GM18868 (cell line): ENCODE measurements around the gene KRT83.
"Not testable (repeated sequence)": the region's sequence is repeated elsewhere in the genome, so short reads cannot be mapped to it uniquely, and the experiment has no call there.

Experiments used
- ATAC-seq: cut with Tn5 transposase; IDR thresholded peaks from one replicate; pipeline ENCODE4 v1.9.1; 2021; ENCODE audit warnings: mild to moderate bottlenecking, moderate library complexity; ENCODE audit not compliant: unreplicated experiment

KRT83 gene

DNA sequence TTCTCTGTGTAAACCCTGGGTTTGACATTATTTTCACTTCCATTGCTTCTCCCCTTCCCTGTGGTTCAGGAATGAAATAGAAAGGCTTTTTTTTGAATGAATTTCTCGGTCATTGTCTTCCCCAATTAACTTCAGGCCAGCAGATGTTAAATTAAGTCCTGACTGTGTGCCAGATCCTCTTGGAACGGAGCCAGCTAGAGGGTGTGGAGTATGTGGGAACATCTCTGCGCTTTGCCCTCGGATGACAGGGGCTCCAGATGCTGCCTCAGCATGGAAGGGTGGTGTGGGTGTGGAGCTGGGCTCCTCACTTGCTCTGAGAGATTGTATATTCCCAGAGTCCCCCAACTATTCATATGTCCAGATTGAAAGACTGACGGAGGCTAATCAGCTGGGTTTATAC lies 33.0 kb upstream of the KRT83 start:
- no peak for ATAC-seq

GRCh38 chr12:52353766-52354165 lies 32.6 kb upstream of the KRT83 start:
- ATAC-seq: no peak

DNA sequence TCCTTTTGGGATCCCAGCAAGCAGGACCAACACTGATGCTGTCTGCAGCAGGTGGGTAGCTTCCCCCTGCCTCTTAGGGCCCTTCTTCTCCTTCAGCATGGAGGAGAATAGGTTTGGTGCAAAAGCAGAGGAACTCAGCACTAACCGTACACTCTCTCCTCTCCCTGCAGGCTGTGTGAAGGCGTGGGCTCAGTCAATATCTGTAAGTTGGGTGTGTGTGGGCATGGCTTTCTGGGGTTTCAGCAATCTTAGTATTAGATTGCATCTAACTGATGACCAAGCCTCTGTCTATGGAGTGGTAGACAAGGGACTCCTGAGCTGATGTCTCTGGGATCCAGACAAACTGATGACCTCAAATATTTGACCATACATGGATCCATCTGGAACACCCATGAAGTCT lies 31.8 kb upstream of the KRT83 start:
- no peak for ATAC-seq

DNA sequence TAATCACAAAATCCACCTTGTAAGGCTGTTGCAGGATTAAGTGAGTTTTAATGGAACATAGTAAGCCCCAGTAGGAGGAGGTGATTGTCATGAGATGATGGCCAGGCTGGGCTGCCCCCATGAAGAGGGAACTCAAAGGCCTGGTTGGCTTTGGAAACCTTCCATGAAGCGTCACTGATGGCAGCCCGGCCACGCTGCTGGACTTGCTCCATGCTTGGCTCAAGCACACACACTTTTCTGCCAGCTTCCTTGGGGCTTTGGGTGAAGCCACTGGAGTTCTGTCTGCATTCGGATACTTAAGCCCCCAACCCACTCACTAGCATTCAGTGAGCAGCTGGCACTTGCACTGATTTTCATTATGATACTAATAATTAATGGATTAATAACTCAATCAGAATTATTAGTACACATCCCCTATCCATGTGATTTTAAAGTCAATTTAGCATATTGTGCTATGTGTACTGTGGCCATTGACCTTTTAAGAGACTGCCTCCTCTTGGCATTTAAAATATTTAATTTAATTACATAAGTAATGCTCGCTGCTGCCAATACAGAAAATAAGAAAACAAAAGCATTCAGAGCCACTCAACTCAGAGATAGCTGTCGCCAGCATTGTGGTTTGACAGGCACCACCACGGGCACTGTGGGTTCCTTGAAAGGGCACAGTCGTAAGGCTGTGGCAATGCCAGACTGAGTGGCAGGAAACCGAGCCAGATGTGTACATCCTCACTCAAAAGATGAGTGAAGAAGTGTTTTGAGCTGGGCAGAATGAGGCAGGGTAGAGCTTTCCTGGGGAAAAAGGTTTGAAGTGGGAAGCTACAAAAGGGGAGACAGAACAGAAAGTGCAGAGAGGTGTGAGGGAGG lies 30.2 kb upstream of the KRT83 start:
- ATAC-seq: no peak

GRCh38 chr12:52350786-52351185 lies 29.6 kb upstream of the KRT83 start:
- no peak for ATAC-seq

DNA sequence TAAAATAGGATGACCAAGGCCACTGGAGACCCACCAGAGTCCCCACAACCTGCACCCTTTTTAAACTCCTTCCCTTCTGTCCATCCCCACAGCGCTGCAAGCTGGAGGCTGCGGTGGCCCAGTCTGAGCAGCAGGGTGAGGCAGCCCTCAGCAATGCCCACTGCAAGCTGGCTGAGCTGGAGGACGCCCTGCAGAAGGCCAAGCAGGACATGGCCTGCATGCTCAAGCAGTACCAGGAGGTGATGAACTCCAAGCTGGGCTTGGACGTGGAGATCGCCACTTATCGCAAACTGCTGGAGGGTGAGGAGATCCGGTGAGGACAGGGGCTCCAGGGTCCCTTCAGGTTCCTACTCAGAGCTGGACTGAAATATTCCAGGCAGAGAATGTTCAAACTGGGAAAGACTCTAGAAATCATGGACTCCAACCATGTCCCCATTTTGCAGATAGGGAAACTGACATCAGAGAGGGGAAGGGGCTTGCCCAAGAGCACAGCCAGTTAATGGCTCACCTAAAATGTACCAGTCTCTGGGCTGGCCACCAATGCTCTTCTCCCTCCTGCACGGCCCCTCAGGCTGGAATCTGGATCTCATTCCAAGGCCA lies 28.9 kb upstream of the KRT83 start:
- no peak for ATAC-seq

DNA sequence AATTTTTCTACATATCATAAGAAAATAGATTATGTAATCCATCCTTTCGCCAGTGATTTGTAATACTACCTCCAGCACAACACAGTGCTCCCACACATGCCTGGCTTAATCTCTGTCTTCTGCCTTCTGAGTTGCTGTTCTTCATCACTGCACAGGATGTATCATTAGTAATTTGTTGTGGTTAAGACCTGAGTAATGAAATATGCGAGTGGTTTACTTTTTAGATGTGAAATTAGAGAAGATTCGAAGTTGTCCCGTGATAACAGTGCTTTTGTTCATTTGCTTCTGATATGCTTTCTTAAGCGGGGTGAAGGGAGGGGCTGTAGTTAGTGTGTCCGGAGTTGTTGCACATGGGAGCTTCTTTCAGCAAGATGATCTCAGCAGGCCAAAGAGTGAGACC lies 28.0 kb upstream of the KRT83 start:
- no peak for ATAC-seq

DNA sequence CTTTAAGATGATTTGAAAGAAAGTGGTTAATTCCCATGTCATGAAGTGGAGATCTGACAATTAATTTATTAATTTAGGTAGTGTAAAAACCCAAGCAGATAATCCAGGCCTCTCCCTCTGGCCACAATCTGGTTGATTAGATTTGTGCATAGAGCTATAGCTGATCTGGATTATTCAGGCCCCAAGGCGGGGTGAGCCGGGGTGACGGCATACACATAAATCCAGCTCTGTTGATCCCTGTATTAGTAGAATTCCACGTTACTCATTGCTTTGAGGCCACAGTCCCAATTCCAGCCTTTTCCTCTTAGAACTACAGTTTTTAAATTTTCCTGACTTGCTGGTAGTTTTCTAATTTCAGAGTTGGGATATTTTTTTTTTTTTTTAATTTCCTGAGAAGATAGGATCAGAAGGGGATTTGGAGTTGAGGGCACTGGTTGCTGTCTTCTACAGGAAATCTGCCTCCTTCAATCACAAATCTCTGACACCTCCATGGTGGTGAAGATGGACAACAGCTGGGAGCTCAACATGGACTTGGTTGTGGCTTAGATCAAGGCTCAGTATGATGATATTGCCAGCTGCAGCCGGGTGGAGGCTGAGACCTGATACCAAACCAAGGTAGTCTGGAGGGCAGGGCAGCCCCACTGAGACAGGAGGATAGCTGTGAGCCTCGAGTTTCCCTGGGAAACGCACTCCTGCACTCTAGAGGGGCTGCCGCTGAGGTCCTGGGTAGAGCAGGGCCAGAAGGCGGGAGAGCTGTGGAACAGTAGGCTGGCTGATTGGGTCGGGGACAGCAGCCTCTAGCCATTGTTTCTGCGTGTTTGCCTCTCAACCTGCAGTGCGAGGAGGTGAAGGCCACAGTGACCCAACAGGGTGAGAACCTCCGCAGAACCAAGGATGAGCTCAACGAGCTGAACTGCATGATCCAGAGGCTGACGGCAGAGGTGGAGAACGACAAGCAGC lies 26.6 kb upstream of the KRT83 start:
- ATAC-seq: no peak

DNA sequence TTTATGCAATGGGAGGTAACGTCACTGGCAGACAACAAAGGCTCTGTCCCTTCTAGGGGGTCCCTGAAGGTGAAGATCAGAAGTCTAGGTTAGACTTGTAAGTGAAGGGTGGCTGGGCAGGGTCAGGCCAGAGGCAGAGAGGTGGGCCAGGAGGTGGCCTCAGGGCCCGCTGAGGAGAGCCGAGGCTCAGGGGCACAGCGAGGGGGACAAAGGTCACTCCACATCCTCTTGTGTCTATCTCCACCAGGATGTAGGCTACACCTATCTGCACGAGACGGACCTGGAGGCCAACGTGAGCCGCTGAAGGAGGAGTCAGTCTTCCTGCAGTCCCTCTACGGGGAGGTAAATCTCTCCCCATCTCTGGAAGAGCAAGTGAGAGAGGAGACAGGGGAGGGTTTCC lies 25.8 kb upstream of the KRT83 start:
- ATAC-seq: no peak

DNA sequence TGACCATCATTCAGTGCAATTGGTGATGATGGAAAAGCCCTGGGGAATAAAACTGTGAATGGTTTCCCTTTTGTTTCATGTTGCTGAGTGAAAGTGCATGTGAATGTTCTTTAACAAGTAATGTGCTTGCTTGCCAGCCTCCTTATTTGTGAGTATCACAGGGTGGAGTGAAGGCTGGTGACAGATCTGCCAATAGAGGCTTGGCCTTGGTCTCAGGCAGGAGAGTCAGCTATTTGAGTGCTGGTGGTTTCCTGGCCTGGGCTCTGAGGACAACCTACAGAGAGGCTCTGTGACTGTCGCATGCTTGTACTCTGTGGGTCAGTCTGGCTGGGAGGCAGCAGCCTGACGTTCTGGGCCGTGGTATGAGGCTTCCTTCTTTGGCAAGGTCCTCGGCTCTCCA lies 25.4 kb upstream of the KRT83 start:
- ATAC-seq: no peak

DNA sequence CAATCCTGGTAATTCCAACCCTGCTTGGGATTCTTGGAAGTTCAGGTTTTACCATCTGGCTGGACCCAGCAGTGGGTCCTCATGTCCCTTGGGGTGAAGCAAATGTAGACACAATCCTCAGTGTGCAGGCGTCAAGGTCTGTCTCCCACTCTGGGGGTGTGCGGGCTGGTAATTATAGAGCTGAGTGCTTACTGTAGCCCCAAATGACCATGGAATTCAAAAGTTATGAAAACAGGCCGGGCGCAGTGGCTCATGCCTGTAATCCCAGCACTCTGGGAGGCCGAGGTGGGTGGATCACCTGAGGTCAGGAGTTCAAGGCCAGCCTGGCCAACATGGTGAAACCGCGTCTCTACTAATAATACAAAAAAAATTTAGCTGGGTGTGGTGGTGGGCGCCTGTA lies 23.8 kb upstream of the KRT83 start:
- not testable (repeated sequence) for ATAC-seq

DNA sequence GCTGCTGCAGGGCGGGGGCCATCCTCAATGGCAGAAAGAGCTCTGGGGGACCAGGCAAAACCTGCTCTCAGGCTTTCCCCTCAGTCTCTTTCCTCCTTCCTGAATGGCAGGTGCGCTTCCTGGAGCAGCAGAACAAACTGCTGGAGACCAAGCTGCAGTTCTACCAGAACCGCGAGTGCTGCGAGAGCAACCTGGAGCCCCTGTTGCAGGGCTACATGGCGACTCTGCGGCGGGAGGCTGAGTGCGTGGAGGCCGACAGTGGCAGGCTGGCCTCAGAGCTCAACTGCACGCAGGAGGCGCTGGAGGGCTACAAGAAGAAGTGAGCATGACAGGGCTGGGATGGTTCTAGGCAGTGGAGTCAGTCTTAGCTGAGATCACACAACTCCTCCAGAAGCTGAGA lies 22.9 kb upstream of the KRT83 start:
- no peak for ATAC-seq

DNA sequence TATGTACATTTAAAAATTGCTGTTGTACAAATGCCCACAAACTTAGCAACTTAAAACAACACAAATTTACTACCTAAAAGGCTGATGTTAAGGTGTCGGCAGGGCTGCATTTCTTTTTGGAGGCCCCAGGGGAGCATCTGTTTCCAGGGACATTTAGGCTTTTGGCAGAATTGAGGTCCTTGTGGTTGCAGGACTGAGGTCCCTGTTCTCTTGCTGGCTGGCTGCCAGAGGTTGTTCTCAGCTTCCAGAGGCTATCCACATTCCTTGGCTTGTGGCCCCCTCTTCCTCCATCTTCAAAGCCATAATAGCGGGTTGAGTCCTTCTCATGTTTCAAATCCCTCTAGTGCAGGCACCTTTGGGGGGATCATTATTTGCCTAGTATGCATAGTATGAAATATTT lies 22.4 kb upstream of the KRT83 start:
- no peak for ATAC-seq

- ATAC-seq: no peak
Observed at GRCh38 chr12:52342781-52343490, 21.7 kb upstream of the KRT83 start.

- ATAC-seq: no peak
Observed at GRCh38 chr12:52341066-52341580, 19.9 kb upstream of the KRT83 start.

GRCh38 chr12:52338241-52338960 lies 17.2 kb upstream of the KRT83 start:
- no peak for ATAC-seq

- ATAC-seq: no peak
Observed at GRCh38 chr12:52337054-52337453, 15.9 kb upstream of the KRT83 start.

GRCh38 chr12:52336641-52337040 lies 15.4 kb upstream of the KRT83 start:
- ATAC-seq: no peak

GRCh38 chr12:52335598-52336262 lies 14.5 kb upstream of the KRT83 start:
- no peak for ATAC-seq
